ENCODE measurements around the gene SPTLC2.

DNA sequence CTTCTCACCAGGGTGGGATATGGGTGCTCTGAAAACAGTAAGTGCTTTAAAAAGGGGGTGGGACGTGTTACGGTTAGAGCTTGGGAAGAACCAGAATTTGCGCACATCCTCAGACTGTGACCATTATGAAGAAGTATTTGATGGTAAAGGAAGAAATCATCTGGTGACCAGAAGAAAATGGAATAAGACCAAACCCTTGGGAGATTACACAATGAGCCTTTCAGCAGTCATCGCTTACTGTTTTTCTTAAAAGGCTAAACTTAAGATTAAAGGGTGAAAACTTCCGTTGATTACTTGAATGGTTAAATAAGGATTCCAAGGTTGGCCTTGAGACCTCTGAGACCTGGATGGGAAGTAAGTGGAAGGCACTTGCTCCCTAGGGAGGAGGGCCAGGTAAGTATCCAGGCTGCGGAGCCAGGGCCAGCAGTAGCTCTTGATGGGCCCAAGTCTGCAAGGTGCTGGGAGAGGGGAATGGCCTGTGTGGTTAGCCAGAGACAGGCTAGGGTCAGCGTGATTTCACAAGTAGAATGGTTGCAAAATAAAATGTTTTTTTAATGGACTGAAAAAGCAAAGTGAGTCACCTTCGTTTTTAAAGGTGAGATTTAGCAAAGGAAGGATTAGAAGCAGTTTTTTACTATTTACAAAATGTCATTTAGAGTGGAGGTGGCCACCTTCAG lies 104.8 kb downstream of the SPTLC2 start:
- TF ChIP-seq TOX (CRISPR knock-in tag; IDR thresholded peaks at IDR 0.05; ENCODE audit: borderline replicate concordance) (no peak), TCF4 (CRISPR knock-in tag; IDR thresholded peaks at IDR 0.05; ENCODE audit: borderline replicate concordance) (no peak), ESRRG (CRISPR knock-in tag; IDR thresholded peaks at IDR 0.05) (no peak), ZC3H10 (CRISPR knock-in tag; IDR thresholded peaks at IDR 0.05) (no peak)
